SKM-1 treated with dmso at 0.1 percent for 144 hours (cell line): ENCODE measurements around the gene RASSF7.
A peak's percentile ranks its signal among the peaks of the same experiment; 100 is the strongest.
"Not testable (repeated sequence)": the region's sequence is repeated elsewhere in the genome, so short reads cannot be mapped to it uniquely, and the experiment has no call there.

Experiments used
- DNase-seq: peaks from one replicate; lab custom pipeline; 2025; ENCODE audit not compliant: unreplicated experiment; lab: John Stamatoyannopoulos, UW

RASSF7 gene

GRCh38 chr11:560305-561147 lies at the start of gene RASSF7, which contains the start of gene LMNTD2:
Gene RASSF7, plus strand, starts transcription at chr11:560970. Its CDS starts 799 bp downstream, at chr11:561769.
Gene LMNTD2, minus strand, starts transcription at chr11:560738. Its CDS starts 22 bp downstream, at chr11:560716.
- DNase-seq, result peak; percentile 86

- DNase-seq, result no peak
These were observed 47.8 kb upstream of the RASSF7 start for GRCh38 chr11:512761-513595.

- DNase-seq, result no peak
These were observed 46.2 kb upstream of the RASSF7 start for GRCh38 chr11:514606-515005.

- no peak for DNase-seq
These were observed 45.6 kb upstream of the RASSF7 start for GRCh38 chr11:515131-515530.

GRCh38 chr11:516400-516799 lies 44.4 kb upstream of the RASSF7 start:
- no peak for DNase-seq

GRCh38 chr11:516918-517685 lies 43.7 kb upstream of the RASSF7 start:
- DNase-seq, result not testable (repeated sequence)

- no peak for DNase-seq
These were observed 42.1 kb upstream of the RASSF7 start for GRCh38 chr11:518463-519202.

- DNase-seq, result no peak
These were observed 40.2 kb upstream of the RASSF7 start for GRCh38 chr11:520428-521176.

GRCh38 chr11:521177-521688 lies 39.5 kb upstream of the RASSF7 start:
- DNase-seq, result no peak

- DNase-seq, result no peak
These were observed 34.6 kb upstream of the RASSF7 start for GRCh38 chr11:526192-526591.

- DNase-seq, result no peak
These were observed 32.5 kb upstream of the RASSF7 start for GRCh38 chr11:528166-528814.

- DNase-seq, result no peak
These were observed 31.7 kb upstream of the RASSF7 start for GRCh38 chr11:528815-529727.

GRCh38 chr11:529728-530411 lies 30.9 kb upstream of the RASSF7 start:
- no peak for DNase-seq

- DNase-seq, result no peak
These were observed 29.6 kb upstream of the RASSF7 start for GRCh38 chr11:530960-531831.

- no peak for DNase-seq
These were observed 28.7 kb upstream of the RASSF7 start for GRCh38 chr11:531919-532526.

- DNase-seq, result no peak
These were observed 28.2 kb upstream of the RASSF7 start for GRCh38 chr11:532527-532985.
